GM08714 (cell line): ENCODE data around the gene TMED4.
"Not testable (repeated sequence)": the region's sequence is repeated elsewhere in the genome, so short reads cannot be mapped to it uniquely, and the experiment has no call there.

ENCODE experiments used
- H3K4me3 ChIP-seq: fragments of 200-500 bp; sonication (Bioruptor generic); 2 replicates; pipeline ENCODE4 v1.5.1; 2014; ENCODE audit warnings: mild to moderate bottlenecking, low read length, inconsistent platforms
- ZNF274 ChIP-seq: IDR thresholded peaks from 2 replicates; pipeline ENCODE4 v1.6.1; 2012; ENCODE audit warnings: mild to moderate bottlenecking, low read depth, low read length

The TMED4 gene

DNA sequence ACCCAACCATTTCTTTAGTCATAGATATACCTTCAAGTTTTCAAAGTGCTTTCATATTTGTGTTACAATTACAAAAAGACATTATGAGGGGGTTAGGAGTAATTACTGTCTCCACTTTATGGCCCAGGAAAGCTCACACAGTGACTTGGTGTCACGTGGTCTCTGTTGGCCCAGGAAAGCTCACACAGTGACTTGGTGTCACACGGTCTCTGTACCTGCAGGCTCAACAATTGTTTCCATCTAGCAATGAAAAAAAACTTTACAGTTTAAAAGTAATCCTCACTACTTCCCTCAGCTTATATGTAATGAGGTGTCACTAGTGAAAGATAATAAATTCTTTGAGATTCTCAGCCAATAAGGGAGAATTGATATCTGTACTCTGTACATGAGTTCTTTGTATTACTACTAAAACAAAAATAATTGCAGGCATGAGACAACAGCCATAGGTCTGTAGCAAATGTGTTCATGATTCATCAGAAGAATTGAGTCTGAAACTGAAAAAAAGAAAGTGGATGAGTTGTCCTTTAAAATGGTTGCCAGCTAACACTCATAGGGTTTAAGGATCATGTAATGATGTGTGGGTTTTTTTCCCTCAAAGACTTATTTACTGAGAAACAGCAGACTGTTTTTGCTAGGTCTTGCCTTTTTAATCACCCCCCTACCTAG is 35.3 kb upstream of the TMED4 start:
- H3K4me3 ChIP-seq = no peak overlapping the region
- no peak for TF ChIP-seq ZNF274

DNA sequence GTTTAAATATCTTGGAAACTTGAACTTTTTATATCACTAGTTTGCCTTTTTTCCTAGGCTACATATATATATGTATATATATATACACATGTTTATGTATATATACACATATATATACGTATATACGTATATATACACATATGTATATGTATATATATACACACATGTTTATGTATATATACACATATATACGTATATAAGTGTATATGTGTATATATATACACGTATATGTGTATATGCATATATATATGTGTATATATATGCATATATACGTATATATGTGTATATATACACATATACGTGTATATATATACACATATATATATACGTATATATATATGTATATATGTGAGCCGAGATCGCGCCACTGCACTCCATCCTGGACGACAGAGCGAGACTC is 34.5 kb upstream of the TMED4 start:
- no peak overlapping the region for H3K4me3 ChIP-seq
- no peak for TF ChIP-seq ZNF274

DNA sequence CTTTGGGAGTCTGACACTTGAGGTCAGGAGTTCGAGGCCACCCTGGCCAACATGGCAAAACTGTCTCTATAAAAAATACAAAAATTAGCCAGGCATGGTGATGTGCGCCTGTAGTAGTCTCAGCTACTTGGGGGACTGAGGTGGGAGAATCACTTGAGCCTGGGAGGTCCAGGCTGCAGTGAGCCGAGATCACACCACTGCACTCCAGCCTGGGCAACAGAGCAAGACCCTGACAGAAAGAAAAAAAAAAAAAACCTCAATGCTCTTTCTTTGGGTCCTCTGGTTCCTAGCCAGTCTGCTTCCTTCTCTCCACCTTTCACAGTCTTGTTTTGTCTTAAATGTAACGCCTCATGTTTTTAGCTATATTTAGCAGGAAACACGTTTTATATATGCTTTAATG is 33.8 kb upstream of the TMED4 start:
- no peak for TF ChIP-seq ZNF274

DNA sequence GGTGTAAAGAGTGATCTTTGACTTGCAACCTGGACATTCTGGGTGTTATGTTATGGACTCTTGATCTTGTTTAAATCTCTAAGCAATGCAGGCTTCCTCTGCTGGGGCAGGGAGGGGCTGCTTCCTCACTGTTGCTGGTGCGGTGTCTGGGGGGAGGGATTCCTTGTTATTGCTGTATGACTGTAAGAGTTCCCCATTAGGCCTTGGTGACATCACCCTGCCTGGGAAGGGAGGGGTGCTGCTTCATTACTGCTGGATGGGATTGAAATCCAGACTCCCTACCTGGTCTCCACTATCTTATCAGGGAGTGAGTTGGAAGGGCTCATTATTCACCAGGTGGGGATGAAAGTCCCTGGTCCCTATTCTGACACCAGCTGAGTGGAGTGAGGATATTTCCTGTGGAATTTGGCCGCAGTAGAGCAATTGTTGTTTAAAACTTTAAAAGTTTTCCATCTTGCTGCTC is 33.1 kb upstream of the TMED4 start:
- TF ChIP-seq ZNF274 = no peak
- no peak overlapping the region for H3K4me3 ChIP-seq

More for the DNA sequence above, 33.8 kb upstream of the TMED4 start:
- H3K4me3 ChIP-seq = no peak overlapping the region

DNA sequence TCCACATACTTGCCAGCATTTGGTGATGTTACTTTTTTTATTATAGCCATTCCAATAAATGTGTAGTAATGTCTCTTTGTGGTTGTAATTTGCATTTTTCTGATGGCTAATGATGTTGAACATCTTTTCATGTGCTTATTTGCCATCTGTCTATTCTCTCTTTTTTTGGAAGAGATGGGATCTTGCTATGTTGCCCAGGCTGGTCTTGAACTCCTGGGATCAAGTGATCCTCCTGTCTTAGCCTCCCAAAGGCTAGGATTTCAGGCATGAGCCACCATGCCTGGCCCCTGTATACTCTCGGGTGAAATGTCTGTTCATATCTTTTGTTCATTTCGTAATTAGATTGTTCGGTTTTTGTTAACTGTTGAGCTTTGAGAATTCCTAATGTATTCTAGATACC is 27.8 kb upstream of the TMED4 start:
- no peak overlapping the region for H3K4me3 ChIP-seq
- no peak for TF ChIP-seq ZNF274

DNA sequence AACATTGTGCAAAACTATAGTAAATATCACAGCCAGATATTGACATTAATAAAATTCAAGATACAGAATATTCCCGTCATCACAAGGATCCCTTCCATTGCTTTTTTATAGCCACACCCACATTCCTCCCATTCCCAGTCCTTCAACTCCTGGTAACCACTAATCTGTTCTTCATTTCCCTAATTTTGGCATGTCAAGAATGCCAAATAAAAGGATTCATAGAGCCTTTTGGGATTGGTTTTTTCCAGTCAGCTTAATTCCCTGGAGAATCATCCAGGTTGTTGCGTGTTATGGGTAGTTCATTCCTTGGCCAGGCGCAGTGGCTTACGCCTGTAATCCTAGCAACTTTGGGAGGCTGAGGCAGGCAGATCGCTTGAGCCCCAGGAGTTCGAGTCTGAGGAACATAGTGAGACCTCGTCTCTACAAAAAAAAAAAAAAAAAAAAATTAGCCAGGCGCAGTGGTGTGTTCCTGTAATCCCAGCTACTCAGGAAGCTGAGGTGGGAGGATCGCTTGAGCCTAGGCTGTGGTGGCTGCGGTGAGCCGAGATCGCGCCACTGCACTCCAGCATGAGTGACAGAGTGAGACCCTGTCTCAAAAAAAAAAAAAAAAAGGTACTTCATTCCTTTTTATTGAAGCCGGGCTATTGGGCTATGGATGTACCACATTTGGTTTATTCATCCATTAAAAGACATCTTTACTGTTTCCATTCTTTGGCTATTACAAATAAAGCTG is 27.1 kb upstream of the TMED4 start:
- no peak for TF ChIP-seq ZNF274
- H3K4me3 ChIP-seq = no peak overlapping the region

DNA sequence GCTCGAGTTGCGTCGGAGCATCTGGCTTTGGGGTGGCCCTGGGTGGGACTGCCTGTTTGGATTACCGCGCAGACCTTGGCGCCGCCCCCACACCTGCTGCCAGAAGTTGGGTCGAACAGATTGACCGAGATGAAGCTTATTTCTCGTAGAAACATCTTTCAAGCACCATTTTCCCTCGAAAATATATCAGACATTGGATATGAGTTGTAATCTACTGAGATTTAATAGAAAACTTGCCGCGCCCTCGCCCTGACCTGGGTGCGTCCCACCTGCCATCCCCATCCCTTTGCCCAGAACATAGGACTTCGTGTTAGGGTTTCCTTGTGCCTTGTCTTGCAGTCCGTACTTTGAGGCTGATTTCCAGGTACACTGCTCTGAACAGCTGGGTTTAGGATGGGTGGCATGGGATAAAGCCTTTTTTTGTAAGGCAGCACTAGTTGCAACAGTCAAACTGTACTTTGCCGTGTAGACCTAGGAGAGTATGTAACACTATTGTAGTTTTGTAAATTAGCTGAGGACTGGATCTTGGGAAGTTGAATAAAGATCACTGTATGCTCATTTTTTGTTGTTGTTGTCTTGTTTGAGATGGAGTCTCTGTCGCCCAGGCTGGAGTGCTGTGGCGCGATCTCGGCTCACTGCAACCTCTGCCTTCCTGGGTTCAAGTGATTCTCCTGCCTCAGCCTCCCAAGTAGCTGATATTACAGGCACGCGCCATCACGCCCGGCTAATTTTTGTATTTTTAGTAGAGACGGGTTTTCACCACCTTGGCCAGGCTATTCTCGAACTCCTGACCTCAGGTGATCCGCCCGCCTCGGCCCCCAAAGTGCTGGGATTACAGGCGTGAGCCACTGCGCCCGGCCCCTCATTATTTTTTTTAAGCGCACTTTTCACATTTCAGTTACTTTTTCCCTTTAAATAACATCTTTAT is 25.4 kb upstream of the TMED4 start:
- no peak for TF ChIP-seq ZNF274
- H3K4me3 ChIP-seq = peak overlapping the region; percentile 96

DNA sequence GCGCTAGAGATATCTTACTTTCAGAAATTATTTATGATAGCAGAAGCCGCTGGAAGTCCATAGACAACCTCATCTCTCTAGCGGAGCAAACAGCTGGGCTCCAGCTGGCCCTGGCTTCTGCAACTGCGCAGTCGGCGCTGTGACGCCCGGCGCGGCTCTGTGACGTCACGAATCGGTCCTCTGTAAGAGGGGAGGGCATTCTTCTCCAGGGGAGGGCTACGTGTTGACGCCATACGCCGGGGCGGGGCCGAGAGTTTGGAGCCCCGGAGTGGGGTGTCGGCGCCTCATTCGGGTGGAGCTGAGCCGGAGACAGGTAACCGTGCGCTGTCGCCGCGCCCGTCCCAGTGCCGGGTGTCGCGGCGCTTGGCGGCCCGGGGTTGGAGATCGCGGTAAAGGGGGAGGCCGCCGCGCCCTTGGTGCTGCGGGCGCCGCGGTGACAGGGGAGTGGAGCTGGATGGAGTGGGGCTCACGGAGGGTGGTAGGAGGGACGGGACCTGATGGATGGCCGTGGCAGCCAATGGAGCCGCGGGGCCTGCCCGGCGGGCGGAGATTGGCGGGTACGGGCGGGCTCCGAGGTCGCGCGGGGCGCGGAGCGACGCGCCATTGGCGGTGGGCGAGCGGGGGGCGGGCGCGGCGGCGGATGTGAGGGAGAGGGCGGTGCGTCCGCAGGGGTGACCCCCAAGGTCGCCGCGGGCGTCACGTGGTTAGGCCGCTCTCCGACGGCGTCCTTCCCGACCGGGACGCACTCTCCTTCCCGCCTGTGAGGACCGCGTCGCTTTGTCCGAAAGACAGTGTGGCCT is 24.5 kb upstream of the TMED4 start, which contains the start of gene OGDH:
OGDH (plus strand) TSS at position 287 of the 800 bp plus-strand sequence. CDS start 17,717 bp downstream, outside the sequence.
- peak within 1 kb of the TSS; percentile 96 for H3K4me3 ChIP-seq
- TF ChIP-seq ZNF274 = no peak

DNA sequence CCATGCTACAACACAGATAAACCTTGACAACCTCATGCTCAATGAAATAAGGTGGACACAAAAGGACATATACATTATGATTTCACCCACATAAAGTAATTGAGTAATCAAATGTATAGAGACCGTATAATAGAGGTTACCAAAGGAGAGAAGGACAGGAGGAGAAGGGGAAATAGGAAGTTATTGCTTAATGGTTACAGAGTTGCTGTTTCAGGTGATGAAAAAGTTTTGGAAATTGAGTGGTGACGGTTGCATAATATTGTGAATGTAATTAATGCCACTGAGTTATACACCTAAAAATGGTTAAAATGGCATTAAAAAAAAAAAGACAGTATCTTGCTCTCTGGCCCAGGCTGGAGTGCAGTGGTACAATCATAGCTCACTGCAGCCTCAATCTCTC is 22.9 kb upstream of the TMED4 start:
- H3K4me3 ChIP-seq = no peak overlapping the region
- TF ChIP-seq ZNF274 = no peak

DNA sequence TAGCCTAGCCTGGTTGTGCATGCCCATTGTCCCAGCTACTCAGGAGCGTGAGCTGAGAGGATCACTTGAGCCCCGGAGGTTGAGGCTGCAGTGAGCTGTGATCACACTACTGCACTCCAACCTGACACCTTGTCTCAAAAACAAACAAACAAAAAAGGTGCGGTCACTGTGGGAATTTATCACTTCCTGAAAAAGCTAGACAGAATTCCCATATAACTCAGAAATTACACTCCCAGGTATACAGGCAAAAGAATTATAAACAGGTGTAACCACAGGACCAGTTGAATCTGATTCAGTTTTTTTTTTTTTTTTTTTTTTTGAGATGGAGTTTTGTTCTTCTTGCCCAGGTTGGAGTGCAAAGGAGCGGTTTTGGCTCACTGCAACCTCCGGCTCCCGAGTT is 21.2 kb upstream of the TMED4 start:
- no peak overlapping the region for H3K4me3 ChIP-seq
- TF ChIP-seq ZNF274 = no peak

DNA sequence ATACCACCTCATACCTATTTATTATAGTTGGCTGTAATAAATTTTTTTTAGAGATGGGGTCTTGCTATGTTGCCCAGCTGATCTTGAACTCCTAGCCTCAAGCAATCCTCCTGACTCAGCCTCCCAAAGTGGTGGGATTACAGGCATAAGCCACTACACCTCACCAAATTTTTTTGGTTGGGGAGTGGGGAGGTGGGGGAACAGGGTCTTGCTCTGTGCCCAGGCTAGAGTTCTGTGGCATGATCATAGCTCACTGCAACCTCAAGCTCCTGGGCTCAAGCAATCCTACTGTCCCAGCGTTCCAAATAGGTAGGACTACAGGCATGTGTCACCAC is 20.5 kb upstream of the TMED4 start:
- H3K4me3 ChIP-seq = no peak overlapping the region
- no peak for TF ChIP-seq ZNF274

DNA sequence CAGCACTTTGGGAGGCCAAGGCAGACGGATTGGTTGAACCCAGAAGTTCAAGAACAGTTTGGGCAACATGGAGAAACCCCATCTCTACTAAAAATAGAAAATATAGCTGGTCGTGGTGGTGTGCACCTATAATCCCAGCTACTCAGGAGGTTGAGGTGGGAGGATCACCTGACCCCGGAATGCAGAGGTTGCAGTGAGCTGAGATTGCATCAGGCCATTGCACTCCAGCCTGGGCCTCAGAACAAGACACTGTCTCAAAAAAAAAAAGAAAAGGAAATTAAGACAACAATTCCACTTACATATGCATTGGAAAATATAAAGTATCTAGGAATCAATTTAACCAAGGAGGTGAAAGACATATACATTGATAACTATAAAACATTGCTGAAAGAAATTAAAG is 17.2 kb upstream of the TMED4 start:
- no peak for TF ChIP-seq ZNF274
- H3K4me3 ChIP-seq = no peak overlapping the region

DNA sequence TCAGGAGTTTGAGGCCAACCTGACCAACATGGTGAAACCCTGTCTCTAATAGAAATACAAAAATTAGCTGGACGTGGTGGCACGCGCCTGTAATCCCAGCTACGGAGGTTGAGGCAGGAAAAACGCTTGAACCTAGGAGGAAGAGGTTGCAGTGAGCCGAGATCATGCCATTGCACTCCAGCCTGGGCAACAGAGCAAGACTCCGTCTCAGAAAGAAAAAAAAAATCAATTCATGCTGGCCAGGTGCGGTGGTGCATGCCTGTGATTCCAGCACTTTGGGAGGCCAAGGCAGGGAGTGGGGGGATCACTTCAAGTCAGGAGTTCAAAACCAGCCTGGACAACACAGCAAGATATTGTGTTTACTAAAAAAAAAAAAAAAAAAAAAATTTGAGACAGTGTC is 15.2 kb upstream of the TMED4 start:
- not testable (repeated sequence) for H3K4me3 ChIP-seq
